Stimulated activated CD4-positive, alpha-beta T cell treated with anti-CD3 and anti-CD28 coated beads, TNF-alpha, amount 100 ng/mL, for 4 hours (primary cell): ENCODE results near the gene SLAMF8.

Experiments used
- DNase-seq, 3 experiments: peaks; one replicate each; pipeline ENCODE4 v3.0.0-alpha.2; 2020; ENCODE audit warnings: low read depth in 3 of 3

The SLAMF8 gene

DNA sequence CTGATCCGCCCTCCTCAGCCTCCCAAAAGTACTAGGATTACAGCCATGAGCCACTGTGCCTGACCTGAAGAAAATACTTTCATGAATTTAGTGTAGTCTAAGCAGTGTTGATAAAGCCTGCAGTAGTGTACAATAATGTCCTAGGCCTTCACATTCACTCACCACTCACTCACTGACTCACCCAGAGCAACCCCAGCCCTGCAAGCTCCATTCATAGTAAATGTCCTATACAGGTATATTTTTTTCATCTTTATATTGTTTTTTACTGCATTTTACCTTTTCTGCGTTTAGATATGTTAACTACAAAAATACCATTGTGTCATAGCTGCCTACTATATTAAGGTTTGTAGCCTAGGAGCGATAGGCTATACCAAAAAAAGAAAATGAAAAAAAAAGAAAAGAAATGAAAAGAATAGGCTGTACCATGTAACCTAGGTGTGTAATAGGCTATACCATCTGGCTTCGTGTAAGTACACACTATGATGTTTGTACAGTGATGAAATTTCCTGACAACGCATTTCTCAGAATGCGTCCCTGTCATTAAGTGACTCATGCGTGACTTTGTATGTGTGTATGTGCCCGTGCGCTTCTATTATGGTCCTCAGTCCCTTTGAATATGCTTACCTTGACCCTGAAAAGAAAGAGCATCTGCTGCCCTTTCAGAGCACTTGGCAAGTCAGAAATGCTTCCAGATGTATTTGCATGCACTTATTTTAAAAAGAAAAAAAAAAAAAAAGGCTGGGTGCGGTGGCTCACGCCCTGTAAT lies 9.2 kb upstream of the SLAMF8 start:
- no peak for DNase-seq

DNA sequence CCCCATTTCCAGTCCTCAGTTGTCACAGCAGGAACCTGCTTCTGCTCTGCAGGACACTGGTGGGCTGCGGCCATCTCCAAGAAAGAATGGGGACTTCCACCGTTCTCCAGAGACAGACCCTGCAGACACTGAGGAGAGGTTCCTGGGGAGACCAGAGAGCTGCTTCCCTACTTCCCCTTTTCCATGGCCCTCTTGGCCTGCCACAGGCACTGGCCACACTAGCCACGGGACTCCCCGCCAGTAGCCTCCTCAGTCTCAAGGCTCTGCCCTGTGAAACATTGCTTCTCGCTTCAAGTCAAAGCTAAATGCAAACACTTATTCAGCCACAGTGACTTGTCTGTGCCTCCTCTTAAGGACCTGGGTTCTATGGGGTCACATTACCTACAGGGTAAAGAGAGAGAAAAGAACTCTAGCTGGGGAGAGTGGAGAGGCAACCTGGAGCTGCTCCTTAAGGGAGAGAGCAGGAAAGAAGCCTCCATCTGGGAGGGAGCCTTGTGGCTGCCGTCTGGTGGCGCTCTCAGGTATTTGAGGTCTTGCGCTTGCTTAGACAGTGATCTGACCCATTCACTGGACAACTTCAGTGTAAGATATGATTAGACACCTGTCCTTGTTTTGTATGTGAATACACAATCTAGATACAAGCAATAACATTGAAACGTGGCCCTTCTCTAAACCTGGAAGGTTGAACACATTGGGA lies 5.4 kb upstream of the SLAMF8 start:
- DNase-seq = no peak

DNA sequence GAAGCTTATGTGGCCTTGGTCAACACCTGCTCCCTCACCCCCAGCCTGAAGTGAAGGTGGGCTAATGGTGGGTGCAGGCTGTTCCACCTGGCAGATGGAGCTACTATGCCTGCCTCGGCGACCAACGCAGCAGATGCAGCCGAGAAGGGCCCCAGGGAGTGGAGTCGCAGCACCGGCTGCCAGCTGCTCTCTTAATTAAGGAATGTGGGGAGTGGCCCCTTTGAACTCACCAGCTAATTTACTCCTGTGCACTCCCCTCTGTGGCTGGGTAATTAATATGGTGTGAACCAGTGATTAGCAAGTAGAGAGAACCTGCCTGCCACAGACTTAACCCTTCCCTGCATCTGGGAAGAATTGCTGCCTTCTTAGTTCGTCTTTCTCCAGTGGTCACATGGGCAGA lies 3.3 kb upstream of the SLAMF8 start:
- no peak for DNase-seq

DNA sequence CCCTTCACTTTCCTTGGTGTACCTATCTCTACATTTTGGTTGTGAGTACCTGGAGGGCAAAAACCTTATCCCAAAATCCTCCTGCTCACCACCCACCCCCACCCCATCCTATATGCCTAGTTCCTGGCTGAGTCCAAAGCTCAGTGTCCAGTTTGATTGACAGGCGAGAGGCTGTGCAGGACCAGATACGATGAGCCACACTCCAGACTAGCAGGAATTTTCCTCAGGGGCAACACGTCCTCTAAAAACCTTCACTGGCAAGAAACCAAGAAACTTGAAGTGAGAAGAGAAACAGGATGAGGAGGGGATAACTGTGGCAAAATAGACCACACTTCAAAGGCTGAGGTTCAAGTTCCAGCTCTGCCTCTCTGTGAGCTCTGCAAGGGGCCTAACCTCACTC lies 1.1 kb upstream of the SLAMF8 start:
- no peak for DNase-seq

DNA sequence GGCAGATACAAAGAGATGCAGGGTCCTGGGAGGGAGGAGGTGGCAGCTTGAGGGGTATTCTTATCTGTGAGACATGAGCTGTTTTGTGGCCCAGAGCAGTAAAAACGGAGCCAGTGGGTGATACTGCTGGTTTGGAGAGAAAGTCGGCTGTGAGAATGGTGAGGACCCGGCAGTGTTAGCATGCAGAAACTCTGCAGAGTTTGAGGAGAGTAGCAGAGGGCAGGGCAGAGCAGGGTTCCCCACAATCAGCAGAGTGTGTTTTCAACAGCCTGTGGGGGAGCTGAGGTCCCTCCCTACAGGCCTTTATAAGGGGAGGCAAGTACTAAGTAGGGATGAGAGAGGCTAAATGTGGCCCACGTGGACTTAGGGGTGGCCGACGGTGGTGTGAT lies 423 bp downstream of the SLAMF8 start:
- DNase-seq = no peak

DNA sequence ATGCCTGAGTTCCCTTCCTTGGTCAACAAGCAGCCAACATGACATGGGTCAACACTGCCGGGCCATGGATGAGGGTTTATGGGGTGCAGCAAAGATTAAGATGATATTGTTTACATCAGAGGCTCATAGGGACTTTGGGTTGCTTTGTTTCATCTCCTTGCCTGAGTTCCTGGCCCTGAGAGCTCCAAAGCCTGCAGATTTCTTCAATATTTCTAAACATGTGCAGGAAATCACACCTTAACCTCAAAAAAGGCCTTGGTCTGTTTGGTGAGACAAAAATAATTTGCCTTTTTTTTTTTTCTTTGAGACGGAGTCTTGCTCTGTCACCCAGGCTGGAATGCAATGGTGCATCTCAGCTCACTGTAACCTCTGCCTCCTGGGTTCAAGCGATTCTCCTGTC lies 876 bp downstream of the SLAMF8 start:
- DNase-seq = no peak

DNA sequence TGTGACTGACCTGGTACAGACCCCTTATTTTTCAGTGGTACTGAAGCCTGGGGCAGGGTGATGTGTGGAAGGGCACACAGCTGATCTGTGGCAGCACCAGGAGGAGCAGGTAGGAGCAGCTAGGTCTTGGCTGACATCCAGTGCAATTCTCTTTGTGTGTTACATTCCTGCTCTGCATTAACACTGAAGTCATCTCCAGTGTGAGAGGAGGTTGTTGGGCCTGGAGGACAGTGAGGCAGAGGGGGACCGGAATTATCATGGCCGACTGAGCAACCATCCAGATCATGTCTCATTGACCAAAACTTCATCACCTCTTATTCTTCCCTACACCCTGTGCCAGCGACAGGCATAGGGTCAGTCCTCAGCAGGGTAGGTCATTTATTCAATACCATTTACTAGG lies 1.5 kb downstream of the SLAMF8 start:
- DNase-seq = no peak

DNA sequence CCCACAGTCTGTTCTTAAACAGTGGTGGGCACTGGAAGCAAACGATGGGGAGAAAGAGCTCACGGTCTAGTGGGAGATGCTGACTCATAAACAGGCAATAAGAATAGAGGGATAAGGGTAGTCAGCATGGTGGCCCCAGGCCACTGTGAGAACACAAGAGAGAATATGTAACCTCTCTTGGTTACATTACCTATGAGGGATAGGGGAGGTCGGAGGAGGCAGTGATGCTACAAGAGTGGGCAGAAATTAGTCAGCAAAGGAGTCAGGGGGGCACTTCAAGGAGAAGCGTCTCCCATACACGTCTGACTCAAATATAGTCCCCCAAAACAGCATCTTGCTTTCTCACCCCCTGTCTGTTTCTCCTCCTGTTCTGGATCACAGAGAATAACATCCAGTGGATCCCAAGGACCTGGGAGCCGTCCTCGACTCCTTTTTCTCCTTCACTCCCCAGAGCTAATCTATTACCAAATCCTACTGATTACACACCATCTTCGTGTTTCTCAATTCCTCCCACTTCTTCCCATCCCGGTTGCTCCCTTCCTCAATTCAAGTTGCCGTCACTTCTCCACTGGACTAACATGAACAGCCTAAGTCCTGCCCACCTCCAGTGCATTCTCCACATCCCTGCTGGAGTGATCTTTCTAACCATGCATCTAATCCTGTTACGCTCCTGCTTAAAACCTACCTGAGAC lies 2.1 kb downstream of the SLAMF8 start:
- DNase-seq = no peak

DNA sequence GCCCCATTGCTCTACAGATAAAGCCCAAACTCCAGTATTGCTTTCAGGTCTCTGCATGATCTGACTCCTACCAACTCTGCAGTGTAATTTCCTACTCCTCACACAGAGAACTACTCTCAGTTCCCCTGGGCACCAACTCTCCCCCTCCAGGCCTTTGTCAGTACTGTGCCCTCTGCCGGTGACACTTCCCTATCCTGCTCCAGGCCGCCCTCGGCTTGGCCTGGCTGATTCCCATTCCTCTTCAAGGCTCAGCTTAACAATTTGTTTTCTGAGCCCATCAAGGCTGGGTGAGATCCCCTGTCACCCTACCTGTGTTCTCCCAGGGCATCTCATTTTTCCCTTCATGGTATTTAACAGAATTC lies 2.6 kb downstream of the SLAMF8 start:
- no peak for DNase-seq

DNA sequence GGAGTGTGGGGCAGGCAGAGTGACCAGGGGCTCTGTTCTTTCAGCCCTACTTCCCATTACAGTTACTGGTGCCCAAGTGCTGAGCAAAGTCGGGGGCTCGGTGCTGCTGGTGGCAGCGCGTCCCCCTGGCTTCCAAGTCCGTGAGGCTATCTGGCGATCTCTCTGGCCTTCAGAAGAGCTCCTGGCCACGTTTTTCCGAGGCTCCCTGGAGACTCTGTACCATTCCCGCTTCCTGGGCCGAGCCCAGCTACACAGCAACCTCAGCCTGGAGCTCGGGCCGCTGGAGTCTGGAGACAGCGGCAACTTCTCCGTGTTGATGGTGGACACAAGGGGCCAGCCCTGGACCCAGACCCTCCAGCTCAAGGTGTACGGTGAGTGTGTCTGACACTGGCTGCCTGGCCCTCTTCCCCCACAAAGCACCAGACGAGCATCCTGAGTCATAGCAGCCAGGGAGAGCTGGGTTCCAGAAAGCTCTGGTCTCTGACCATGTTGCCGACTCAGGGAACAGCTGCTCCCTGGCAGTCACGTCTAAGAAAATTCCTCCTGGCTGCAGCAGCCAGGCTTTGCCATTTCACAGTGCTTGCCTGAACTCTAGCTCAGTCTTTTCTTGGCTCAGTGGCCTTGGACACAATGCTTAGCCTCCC lies 3.3 kb downstream of the SLAMF8 start:
- DNase-seq = no peak

DNA sequence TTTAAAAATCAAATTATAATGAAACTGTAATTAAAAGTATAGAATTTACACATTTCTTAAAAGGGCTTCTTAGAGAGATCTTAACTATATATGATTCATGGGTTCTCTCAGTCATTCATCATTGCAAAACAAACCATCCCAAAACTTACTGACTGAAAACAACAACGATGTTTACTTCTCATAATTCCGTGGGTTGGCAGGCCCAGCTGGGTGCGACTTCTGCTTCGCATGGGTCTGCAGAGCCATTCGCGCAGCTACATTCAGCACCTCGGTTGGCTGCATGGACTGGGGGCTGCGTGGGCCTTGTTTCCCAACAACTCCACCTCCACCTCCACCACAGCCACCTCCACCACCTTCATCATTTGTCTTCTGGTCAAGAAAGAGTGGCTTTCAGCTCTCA lies 4.0 kb downstream of the SLAMF8 start:
- no peak for DNase-seq

DNA sequence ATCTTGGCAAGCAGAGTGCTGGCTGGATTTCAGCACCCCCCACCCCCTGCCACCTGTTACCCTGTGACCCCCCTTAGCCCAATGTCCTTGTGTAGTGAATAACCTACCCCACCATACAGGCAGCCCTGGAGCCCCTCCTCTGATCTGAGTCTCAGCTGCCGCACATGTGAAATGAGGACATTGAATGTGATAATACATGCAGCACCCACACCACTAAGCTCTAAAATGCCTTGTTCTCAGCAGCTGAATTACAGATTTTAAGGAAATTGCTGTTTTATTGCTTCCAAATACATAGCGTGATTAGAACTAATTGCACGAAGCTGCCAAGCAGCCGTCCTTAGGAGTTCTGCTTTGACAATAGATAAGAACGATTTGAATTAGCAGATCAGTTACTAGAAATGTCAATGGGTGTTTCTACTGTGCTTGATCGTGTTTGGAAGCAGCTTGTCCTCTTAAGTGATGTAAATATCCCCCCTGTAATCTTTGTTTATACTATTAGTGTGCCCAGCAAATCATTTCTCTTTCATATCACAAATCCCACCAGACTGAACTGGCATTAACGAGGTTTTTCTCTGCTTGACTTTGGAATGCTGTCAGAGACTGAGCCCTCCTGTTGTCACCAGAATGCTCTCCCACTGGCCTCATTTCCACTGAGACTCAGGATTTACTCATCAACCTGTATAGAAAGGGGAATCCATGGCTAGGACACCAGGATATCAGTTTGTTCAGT lies 4.9 kb downstream of the SLAMF8 start:
- DNase-seq = no peak

DNA sequence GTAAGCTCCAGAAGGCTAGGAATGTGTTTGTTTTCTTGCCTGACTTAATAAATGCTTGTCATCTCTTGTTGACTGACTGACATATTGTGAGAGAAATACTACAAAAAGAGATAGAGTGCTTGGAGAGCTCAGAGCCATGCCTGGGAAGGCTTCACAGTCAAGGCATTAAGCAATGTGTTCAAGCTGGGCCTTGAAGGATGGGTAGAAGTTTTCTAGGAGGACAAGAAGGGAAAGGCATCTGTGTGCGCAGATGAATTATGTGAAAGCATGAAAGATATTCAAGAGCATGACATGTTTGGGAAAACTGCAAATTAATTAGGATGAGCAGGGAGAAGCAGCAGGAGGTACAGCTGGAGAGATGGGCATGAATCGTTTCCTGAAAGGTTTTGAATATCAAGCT lies 5.6 kb downstream of the SLAMF8 start:
- DNase-seq = no peak

DNA sequence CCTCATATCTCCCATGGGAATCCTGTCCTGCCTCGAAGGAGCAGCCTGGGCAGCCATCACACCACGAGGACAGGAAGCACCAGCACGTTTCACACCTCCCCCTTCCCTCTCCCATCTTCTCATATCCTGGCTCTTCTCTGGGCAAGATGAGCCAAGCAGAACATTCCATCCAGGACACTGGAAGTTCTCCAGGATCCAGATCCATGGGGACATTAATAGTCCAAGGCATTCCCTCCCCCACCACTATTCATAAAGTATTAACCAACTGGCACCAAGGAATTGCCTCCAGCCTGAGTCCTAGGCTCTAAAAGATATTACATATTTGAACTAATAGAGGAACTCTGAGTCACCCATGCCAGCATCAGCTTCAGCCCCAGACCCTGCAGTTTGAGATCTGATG lies 8.7 kb downstream of the SLAMF8 start:
- no peak for DNase-seq

DNA sequence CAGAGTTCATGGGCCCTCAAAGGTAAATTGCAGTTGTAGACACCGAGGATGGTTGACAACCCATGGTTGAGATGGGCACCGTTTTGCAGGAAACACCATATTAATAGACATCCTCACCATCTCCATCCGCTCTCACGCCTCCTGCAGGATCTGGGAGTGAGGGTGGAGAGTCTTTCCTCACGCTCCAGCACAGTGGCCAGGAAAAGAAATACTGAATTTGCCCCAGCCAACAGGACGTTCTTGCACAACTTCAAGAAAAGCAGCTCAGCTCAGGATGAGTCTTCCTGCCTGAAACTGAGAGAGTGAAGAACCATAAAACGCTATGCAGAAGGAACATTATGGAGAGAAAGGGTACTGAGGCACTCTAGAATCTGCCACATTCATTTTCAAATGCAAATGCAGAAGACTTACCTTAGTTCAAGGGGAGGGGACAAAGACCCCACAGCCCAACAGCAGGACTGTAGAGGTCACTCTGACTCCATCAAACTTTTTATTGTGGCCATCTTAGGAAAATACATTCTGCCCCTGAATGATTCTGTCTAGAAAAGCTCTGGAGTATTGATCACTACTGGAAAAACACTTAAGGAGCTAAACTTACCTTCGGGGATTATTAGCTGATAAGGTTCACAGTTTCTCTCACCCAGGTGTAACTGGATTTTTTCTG lies 9.3 kb downstream of the SLAMF8 start:
- DNase-seq = no peak

DNA sequence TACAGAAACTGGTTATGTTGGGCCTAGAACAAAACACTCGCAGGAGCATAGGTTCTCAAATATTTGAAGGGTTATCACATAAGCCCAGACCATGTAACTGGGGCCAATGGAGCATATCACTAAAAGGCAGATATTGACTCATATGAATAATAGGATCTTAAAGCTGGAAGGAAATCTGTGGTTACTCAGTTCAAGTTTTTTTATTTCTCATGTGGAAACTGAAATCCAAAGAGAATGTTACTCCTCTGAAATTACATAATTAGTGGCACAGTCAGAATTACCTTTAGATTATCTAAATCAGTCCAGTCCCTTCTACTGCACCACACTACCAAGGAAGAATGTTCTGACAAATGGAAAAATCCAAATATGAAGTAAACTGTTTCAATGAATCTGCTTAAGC lies 12.0 kb downstream of the SLAMF8 start:
- DNase-seq = no peak

DNA sequence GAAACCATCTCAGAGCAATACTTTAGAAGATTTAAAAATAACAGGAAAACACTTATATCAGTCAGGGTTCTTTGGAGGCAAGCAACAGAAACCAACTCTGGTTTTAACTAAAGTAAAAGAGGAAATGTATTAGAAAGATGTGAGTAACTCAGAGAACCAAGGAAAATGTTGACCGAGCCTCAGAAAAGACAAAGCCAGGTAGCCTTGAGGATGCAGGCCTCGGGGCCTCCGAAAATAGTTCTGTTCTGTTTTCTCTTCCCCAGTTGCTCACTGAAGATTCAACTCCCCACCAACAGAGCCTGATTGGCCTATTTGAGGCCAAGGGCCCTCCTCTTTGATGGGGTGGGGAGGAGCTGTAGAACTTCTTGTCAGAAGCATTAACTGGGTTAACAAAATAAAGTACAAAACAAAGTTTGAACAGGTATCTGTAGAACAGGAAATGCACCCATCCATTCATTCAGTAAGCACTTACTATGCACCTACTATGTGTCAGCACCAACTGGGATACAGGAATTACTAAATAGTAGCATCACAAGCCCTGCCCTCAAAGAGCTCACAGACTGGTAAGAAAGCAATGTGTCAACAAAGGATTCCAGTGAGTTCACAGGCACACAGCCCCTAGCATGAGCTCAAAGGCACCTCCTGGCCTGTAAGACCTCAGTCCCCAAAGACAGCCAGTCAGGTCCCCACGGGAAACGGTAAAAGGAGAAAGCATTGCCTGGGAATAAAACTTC lies 12.6 kb downstream of the SLAMF8 start:
- no peak for DNase-seq

DNA sequence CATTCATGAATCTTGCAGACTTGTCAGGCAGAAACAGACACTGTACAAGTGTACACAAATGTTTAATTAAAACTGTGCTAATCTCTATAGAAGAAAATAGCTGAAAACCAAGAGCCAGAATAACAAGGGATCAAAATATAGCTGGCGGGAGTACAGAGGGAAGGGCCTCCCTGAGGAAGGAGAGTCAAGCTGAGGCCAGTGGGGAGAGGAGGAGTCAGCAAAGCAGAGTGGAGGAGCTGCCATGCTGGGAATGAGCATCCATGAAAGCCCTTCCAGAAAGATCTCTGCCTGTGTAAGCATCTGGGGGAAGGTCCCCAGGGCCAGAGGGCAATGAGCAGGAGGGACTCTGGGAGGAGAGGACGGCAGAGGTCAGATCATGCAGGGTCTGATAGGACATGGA lies 15.1 kb downstream of the SLAMF8 start:
- DNase-seq = no peak

DNA sequence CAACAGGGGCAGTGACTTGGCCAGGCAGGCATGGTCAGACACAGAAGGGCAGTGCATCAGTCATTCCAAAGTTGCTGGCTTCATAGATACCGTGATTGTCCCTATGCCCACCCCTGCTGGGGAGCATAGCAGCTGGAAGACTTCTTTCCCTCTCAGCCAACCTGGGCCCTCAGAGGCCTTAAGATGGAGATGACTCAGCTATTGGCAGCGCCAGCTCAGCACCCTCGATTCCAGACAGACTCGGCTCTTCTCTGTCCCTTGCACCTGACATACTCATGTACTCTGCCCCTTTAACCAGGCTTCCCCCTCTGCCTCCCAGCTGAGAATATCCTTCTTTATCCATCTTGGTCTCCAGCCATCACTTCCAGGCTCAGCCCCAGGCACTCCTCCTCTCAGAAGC lies 16.8 kb downstream of the SLAMF8 start:
- no peak for DNase-seq

DNA sequence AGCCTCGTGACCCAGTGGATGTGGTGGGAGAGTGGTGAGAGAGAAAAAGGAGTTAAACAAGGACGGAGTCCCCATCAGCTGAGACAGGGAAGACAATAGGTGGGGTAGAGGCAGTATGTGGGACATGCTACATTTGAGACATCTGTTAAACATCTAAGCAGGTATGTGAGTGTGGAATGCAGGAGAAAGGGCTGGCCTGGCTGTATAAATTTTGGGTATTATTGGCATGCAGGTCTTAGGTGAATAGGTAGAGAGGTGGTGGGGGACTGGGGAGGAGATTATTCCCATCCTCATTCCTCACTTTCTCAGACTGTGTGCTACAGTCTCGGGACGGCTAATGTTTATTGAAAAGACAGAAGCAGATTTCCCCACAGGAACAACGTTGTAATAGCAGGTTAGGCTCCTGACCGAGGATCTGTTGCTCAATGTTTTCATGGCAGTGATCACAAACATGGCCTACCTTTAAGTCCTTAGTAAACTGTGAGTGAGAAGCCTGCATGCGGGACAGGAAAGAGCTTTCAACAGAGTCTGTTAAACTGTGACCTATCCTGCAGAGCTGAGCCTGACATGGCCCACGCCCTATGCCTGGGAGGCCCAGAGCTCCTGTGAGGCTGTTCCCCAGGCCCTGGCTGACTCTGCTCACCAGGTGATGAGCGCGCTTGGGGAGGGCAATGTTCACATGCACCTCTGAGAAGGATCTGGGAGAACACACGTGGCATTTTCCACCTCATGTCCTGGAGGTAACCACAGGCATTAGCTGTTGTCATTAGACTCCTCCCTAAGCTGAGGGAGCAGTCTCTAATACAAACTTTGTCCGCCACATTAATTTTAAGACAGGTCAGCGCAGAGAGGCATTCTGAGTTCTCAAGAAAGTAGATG lies 19.3 kb downstream of the SLAMF8 start:
- DNase-seq = no peak
